ENCODE results near the gene FAM98C. TPM values are rescaled to one million over a fixed set of nuclear protein-coding genes. Genes with fewer than 3 reads are reported as not detected.

Gene FAM98C
- total RNA-seq, 1 experiment from 2014 or later: 10.2 TPM

DNA sequence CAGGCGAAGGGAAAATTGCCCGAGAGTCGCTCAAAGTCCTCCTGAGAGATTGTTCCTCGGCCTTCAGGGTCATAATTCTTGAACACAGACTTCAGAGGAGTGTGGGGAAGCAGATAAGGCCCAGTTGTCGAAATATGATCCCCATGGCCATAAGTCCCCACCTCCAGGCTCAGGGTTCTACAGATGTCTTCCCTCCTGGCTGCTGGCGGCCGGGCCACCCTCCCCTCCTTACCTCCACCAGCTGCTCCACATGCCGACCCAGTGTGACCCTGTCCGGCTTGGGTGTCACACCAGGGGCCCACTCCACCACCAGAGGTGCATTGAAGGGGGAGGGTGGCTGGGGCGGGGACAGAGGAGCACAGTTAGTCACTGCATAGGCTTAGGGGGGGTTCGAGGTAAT lies 10.1 kb downstream of the FAM98C start (continued):
- TF ChIP-seq, protein P1, sequence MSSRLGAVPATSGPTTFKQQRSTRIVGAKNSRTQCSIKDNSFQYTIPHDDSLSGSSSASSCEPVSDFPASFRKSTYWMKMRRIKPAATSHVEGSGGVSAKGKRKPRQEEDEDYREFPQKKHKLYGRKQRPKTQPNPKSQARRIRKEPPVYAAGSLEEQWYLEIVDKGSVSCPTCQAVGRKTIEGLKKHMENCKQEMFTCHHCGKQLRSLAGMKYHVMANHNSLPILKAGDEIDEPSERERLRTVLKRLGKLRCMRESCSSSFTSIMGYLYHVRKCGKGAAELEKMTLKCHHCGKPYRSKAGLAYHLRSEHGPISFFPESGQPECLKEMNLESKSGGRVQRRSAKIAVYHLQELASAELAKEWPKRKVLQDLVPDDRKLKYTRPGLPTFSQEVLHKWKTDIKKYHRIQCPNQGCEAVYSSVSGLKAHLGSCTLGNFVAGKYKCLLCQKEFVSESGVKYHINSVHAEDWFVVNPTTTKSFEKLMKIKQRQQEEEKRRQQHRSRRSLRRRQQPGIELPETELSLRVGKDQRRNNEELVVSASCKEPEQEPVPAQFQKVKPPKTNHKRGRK (CRISPR knock-in tag; IDR thresholded peaks at IDR 0.05; ENCODE audit: borderline replicate concordance): no peak
- TF ChIP-seq FOXJ3 (CRISPR knock-in tag; IDR thresholded peaks at IDR 0.05; ENCODE audit: borderline replicate concordance) (no peak), SMAD3 (CRISPR knock-in tag; IDR thresholded peaks at IDR 0.05; ENCODE audit: borderline replicate concordance) (no peak), ZNF423 (CRISPR knock-in tag; IDR thresholded peaks at IDR 0.05) (no peak), JUN (CRISPR knock-in tag; IDR thresholded peaks at IDR 0.05) (no peak), NR1H2 (CRISPR knock-in tag; IDR thresholded peaks at IDR 0.05) (no peak), RELA (CRISPR knock-in tag; IDR thresholded peaks at IDR 0.05; ENCODE audit: borderline replicate concordance) (no peak), ZNF138 (CRISPR knock-in tag; conservative IDR thresholded peaks at IDR 0.05) (no peak), CREB1 (CRISPR knock-in tag; IDR thresholded peaks at IDR 0.05) (no peak)
- TF ChIP-seq, protein P2, sequence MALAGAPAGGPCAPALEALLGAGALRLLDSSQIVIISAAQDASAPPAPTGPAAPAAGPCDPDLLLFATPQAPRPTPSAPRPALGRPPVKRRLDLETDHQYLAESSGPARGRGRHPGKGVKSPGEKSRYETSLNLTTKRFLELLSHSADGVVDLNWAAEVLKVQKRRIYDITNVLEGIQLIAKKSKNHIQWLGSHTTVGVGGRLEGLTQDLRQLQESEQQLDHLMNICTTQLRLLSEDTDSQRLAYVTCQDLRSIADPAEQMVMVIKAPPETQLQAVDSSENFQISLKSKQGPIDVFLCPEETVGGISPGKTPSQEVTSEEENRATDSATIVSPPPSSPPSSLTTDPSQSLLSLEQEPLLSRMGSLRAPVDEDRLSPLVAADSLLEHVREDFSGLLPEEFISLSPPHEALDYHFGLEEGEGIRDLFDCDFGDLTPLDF (CRISPR knock-in tag; IDR thresholded peaks at IDR 0.05): no peak
- TF ChIP-seq, protein P3, sequence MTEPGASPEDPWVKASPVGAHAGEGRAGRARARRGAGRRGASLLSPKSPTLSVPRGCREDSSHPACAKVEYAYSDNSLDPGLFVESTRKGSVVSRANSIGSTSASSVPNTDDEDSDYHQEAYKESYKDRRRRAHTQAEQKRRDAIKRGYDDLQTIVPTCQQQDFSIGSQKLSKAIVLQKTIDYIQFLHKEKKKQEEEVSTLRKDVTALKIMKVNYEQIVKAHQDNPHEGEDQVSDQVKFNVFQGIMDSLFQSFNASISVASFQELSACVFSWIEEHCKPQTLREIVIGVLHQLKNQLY (CRISPR knock-in tag; IDR thresholded peaks at IDR 0.05): no peak
- TF ChIP-seq, protein P4, sequence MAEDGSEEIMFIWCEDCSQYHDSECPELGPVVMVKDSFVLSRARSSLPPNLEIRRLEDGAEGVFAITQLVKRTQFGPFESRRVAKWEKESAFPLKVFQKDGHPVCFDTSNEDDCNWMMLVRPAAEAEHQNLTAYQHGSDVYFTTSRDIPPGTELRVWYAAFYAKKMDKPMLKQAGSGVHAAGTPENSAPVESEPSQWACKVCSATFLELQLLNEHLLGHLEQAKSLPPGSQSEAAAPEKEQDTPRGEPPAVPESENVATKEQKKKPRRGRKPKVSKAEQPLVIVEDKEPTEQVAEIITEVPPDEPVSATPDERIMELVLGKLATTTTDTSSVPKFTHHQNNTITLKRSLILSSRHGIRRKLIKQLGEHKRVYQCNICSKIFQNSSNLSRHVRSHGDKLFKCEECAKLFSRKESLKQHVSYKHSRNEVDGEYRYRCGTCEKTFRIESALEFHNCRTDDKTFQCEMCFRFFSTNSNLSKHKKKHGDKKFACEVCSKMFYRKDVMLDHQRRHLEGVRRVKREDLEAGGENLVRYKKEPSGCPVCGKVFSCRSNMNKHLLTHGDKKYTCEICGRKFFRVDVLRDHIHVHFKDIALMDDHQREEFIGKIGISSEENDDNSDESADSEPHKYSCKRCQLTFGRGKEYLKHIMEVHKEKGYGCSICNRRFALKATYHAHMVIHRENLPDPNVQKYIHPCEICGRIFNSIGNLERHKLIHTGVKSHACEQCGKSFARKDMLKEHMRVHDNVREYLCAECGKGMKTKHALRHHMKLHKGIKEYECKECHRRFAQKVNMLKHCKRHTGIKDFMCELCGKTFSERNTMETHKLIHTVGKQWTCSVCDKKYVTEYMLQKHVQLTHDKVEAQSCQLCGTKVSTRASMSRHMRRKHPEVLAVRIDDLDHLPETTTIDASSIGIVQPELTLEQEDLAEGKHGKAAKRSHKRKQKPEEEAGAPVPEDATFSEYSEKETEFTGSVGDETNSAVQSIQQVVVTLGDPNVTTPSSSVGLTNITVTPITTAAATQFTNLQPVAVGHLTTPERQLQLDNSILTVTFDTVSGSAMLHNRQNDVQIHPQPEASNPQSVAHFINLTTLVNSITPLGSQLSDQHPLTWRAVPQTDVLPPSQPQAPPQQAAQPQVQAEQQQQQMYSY (CRISPR knock-in tag; IDR thresholded peaks at IDR 0.05): no peak

DNA sequence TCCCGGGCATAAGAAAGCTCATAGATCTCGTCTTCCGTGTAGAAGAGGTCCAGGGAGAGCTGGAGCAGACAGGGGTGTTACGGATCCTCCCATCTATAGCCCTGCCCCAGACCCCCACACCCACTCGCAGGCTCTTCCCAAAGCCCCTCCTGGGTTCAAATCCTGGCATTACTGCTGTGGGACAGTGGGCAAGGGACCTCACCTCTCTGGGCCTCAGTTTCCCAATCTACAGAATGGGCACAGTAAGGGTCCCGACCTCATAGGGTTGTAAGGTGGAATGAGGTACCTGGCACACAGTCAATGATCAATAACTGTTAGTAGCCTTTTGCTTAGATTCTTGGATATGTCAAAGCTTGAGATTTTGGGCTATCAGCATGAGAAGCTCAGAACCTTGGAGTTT lies 10.5 kb downstream of the FAM98C start:
- Mint-ChIP-seq H3K9me3 (no peaks in the 10 kb centered on the region), H3K4me1 (peaks cover 11% of the 10 kb centered on the region), H3K27ac (no peak overlapping the region), H3K27me3 (ENCODE audit: low read depth) (peaks cover 5% of the 10 kb centered on the region), H3K4me3 (no peak overlapping the region), H3K36me3 (no peaks in the 10 kb centered on the region)
- DNase-seq (ENCODE audit: low spot score): no peak
- ChIA-PET CTCF (interaction anchor here (1.2 to 4.9 kb wide), 3 partner anchors 11 to 65 kb away, joined by 3 to 50 read pairs (median 12); partner anchors contain the start of genes FAM98C and RASGRP4), POLR2A (interaction anchor here (0.5 kb wide), 1 partner anchor 100 kb away, joined by 3 read pairs; no protein-coding TSS in a partner anchor)
- ATAC-seq: no peak
- TF ChIP-seq MXD4 (CRISPR knock-in tag; IDR thresholded peaks at IDR 0.05; ENCODE audit: borderline replicate concordance) (no peak), PRRX2 (CRISPR knock-in tag; IDR thresholded peaks at IDR 0.05) (no peak), RELA (CRISPR knock-in tag; IDR thresholded peaks at IDR 0.05; ENCODE audit: borderline replicate concordance) (no peak), TEAD1 (CRISPR knock-in tag; IDR thresholded peaks at IDR 0.05) (no peak), NFE2L1 (CRISPR knock-in tag; IDR thresholded peaks at IDR 0.05) (no peak), FOXP1 (CRISPR knock-in tag; IDR thresholded peaks at IDR 0.05; ENCODE audit: borderline replicate concordance) (no peak), TEAD4 (CRISPR knock-in tag; IDR thresholded peaks at IDR 0.05) (no peak), SOX15 (CRISPR knock-in tag; IDR thresholded peaks at IDR 0.05) (no peak)
- TF ChIP-seq, protein P4 (CRISPR knock-in tag; IDR thresholded peaks at IDR 0.05): no peak
- TF ChIP-seq, protein P5, sequence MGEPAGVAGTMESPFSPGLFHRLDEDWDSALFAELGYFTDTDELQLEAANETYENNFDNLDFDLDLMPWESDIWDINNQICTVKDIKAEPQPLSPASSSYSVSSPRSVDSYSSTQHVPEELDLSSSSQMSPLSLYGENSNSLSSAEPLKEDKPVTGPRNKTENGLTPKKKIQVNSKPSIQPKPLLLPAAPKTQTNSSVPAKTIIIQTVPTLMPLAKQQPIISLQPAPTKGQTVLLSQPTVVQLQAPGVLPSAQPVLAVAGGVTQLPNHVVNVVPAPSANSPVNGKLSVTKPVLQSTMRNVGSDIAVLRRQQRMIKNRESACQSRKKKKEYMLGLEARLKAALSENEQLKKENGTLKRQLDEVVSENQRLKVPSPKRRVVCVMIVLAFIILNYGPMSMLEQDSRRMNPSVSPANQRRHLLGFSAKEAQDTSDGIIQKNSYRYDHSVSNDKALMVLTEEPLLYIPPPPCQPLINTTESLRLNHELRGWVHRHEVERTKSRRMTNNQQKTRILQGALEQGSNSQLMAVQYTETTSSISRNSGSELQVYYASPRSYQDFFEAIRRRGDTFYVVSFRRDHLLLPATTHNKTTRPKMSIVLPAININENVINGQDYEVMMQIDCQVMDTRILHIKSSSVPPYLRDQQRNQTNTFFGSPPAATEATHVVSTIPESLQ (CRISPR knock-in tag; IDR thresholded peaks at IDR 0.05): no peak
- TF ChIP-seq, protein P6, sequence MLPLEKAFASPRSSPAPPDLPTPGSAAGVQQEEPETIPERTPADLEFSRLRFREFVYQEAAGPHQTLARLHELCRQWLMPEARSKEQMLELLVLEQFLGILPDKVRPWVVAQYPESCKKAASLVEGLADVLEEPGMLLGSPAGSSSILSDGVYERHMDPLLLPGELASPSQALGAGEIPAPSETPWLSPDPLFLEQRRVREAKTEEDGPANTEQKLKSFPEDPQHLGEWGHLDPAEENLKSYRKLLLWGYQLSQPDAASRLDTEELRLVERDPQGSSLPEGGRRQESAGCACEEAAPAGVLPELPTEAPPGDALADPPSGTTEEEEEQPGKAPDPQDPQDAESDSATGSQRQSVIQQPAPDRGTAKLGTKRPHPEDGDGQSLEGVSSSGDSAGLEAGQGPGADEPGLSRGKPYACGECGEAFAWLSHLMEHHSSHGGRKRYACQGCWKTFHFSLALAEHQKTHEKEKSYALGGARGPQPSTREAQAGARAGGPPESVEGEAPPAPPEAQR (CRISPR knock-in tag; IDR thresholded peaks at IDR 0.05): no peak

Data from WTC11 (cell line).